ENCODE measurements around the gene LTBR. TPM values are rescaled to one million over a fixed set of nuclear protein-coding genes. Genes with fewer than 3 reads are reported as not detected.

Gene LTBR
- total and polyA plus RNA-seq, 2 donors (not counting 1 experiment from before 2014, with no cell fraction given): 1.1 TPM; not detected in 1

GRCh38 chr12:6362403-6362802 lies 21.6 kb upstream of the LTBR start:
- H3K27ac ChIP-seq (ENCODE audit: low read length in 2 of 2): no peak overlapping the region
- TF ChIP-seq EZH2 (IDR thresholded peaks at IDR 0.05; ENCODE audit: borderline replicate concordance, insufficient read depth, low read depth, low read length, poor library complexity, severe bottlenecking): no peak
- TF ChIP-seq, protein P1, sequence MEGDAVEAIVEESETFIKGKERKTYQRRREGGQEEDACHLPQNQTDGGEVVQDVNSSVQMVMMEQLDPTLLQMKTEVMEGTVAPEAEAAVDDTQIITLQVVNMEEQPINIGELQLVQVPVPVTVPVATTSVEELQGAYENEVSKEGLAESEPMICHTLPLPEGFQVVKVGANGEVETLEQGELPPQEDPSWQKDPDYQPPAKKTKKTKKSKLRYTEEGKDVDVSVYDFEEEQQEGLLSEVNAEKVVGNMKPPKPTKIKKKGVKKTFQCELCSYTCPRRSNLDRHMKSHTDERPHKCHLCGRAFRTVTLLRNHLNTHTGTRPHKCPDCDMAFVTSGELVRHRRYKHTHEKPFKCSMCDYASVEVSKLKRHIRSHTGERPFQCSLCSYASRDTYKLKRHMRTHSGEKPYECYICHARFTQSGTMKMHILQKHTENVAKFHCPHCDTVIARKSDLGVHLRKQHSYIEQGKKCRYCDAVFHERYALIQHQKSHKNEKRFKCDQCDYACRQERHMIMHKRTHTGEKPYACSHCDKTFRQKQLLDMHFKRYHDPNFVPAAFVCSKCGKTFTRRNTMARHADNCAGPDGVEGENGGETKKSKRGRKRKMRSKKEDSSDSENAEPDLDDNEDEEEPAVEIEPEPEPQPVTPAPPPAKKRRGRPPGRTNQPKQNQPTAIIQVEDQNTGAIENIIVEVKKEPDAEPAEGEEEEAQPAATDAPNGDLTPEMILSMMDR (IDR thresholded peaks at IDR 0.05): no peak
- peaks cover 0 to 49% (median 13%) of the 10 kb centered on the region in 4 experiments for H3K27me3 ChIP-seq (replicated peaks in 1 of 4; ENCODE audit: control extremely low read depth in 1 of 4, control insufficient read depth in 3 of 4, insufficient read depth in 4 of 4, low read length in 3 of 4)
- Mint-ChIP-seq H3K4me1 (peaks cover 10% of the 10 kb centered on the region), H3K27me3 (peaks cover 39% of the 10 kb centered on the region), H3K4me3 (peak overlapping the region; percentile 4), H3K9me3 (ENCODE audit: insufficient read depth) (no peaks in the 10 kb centered on the region), H3K27ac (no peak overlapping the region)
- no peaks in the 10 kb centered on the region for H3K79me2 ChIP-seq (ENCODE audit: control insufficient read depth, insufficient read depth, low read length)
- H3K4me2 ChIP-seq (replicated peaks; ENCODE audit: low read depth, low read length, poor library complexity, severe bottlenecking): no peak overlapping the region
- no peak overlapping the region for H2AFZ ChIP-seq (ENCODE audit: insufficient read depth, low read depth, low read length, poor library complexity, severe bottlenecking)
- CTCF ChIA-PET: no interaction called here
- peaks cover 0 to 2% (median 0%) of the 10 kb centered on the region in 3 donors for H3K9me3 ChIP-seq (ENCODE audit: control extremely low read depth in 1 of 3, control insufficient read depth in 2 of 3, insufficient read depth in 1 of 3, low read length in 2 of 3)
- no peak overlapping the region for H3K9ac ChIP-seq (ENCODE audit: low read length)
- ATAC-seq (ENCODE audit: low read depth) (no peak), DNase-seq (no peak)
- 100% methylated on average over 1 of the region's 3 CpGs for WGBS (ENCODE audit: insufficient coverage)
- no peaks in the 10 kb centered on the region for H4K20me1 ChIP-seq (ENCODE audit: control insufficient read depth, insufficient read depth, low read length, poor library complexity, severe bottlenecking)
- no peak overlapping the region for H3K4me3 ChIP-seq (ENCODE audit: control extremely low read depth in 1 of 5, extremely low read depth in 1 of 5, insufficient read depth in 1 of 5, low read depth in 2 of 5, low read length in 4 of 5)
- intact Hi-C loops (cut with micrococcal nuclease): no loop called here
- H3K36me3 ChIP-seq (replicated peaks in 1 of 2; ENCODE audit: control extremely low read depth in 1 of 2, control insufficient read depth in 1 of 2, extremely low read depth in 1 of 2, insufficient read depth in 2 of 2, low read length in 1 of 2): no peaks in the 10 kb centered on the region
- POLR2A ChIA-PET: interaction anchor here (0.6 kb wide), 1 partner anchor 39 kb away, joined by 3 read pairs; no protein-coding TSS in a partner anchor
- peaks cover 10 to 12% of the 10 kb centered on the region in 2 donors for H3K4me1 ChIP-seq (ENCODE audit: control insufficient read depth in 2 of 2, insufficient read depth in 2 of 2, low read length in 2 of 2)

DNA sequence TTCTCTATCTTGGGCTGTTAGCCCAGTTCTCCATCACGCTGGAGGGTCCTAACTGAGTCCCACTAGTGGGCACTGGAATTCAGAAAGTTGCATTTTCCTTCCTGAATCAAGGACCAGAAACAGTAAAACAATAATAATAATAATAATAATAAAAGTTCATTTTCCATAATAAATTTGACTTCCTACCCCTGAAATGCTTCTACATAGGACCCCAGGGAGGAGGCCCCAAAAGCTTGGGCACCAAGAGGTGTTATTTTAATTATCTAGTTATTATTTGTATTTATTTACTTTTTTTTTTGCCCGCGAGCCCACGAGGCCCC lies 21.0 kb upstream of the LTBR start:
- H3K27me3 Mint-ChIP-seq: peaks cover 38% of the 10 kb centered on the region
- 0% methylated on average over 3 of the region's 4 CpGs for WGBS (ENCODE audit: insufficient coverage)
- TF ChIP-seq, protein P1 (IDR thresholded peaks at IDR 0.05): no peak
- TF ChIP-seq EZH2 (IDR thresholded peaks at IDR 0.05; ENCODE audit: borderline replicate concordance, insufficient read depth, low read depth, low read length, poor library complexity, severe bottlenecking): no peak
- H3K4me1 ChIP-seq (ENCODE audit: control insufficient read depth in 2 of 2, insufficient read depth in 2 of 2, low read length in 2 of 2): peaks cover 13 to 17% of the 10 kb centered on the region in 2 donors
- no peak overlapping the region for H3K27ac Mint-ChIP-seq
- H3K27ac ChIP-seq (ENCODE audit: low read length in 2 of 2): no peak overlapping the region
- no peaks in the 10 kb centered on the region for H3K36me3 ChIP-seq (replicated peaks in 1 of 2; ENCODE audit: control extremely low read depth in 1 of 2, control insufficient read depth in 1 of 2, extremely low read depth in 1 of 2, insufficient read depth in 2 of 2, low read length in 1 of 2)
- H3K4me3 ChIP-seq (ENCODE audit: control extremely low read depth in 1 of 5, extremely low read depth in 1 of 5, insufficient read depth in 1 of 5, low read depth in 2 of 5, low read length in 4 of 5): peak overlapping the region in 3 of 5 experiments; percentile 57 to 73 (median 61)
- H3K4me3 Mint-ChIP-seq: no peak overlapping the region
- intact Hi-C loops (cut with micrococcal nuclease): no loop called here
- DNase-seq (no peak), ATAC-seq (ENCODE audit: low read depth) (no peak)
- CTCF ChIA-PET: interaction anchor here (1.1 kb wide), 1 partner anchor 19 kb away, joined by 3 read pairs; no protein-coding TSS in a partner anchor
- POLR2A ChIA-PET: interaction anchor here (0.6 kb wide), 1 partner anchor 40 kb away, joined by 3 read pairs; no protein-coding TSS in a partner anchor
- peak overlapping the region; percentile 66 for H3K9ac ChIP-seq (ENCODE audit: low read length)
- peak overlapping the region; percentile 89 for H2AFZ ChIP-seq (ENCODE audit: insufficient read depth, low read depth, low read length, poor library complexity, severe bottlenecking)
- H3K4me2 ChIP-seq (replicated peaks; ENCODE audit: low read depth, low read length, poor library complexity, severe bottlenecking): peak overlapping the region; percentile 96
- no peaks in the 10 kb centered on the region for H3K9me3 Mint-ChIP-seq (ENCODE audit: insufficient read depth)
- H3K4me1 Mint-ChIP-seq: peaks cover 15% of the 10 kb centered on the region
- H3K9me3 ChIP-seq (ENCODE audit: control extremely low read depth in 1 of 3, control insufficient read depth in 2 of 3, insufficient read depth in 1 of 3, low read length in 2 of 3): peaks cover 0 to 3% (median 0%) of the 10 kb centered on the region in 3 donors
- H3K79me2 ChIP-seq (ENCODE audit: control insufficient read depth, insufficient read depth, low read length): no peaks in the 10 kb centered on the region
- H4K20me1 ChIP-seq (ENCODE audit: control insufficient read depth, insufficient read depth, low read length, poor library complexity, severe bottlenecking): no peaks in the 10 kb centered on the region
- H3K27me3 ChIP-seq (replicated peaks in 1 of 4; ENCODE audit: control extremely low read depth in 1 of 4, control insufficient read depth in 3 of 4, insufficient read depth in 4 of 4, low read length in 3 of 4): peaks cover 0 to 44% (median 12%) of the 10 kb centered on the region in 4 experiments
